ENCODE data around the gene HIPK2.
A peak's percentile ranks its signal among the peaks of the same experiment; 100 is the strongest.

DNA sequence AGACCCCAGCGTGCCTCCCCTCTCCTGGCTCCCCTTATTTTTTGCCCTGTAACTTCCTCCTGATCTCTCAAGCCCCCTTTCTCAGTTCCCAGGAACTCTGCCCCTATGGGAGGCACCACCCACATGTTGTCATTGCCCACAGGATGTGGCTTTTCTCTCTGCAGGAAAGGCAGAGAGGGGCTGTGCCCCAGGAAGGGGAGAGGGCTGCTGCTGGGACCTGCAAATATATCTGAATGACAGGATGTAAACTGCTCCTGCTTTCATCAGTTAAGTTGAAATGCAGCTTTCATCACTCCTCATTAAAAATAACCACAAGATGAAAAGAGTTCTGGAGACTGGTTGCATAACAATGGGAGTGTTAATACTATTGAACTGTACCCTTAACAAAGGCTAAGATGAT is 151.0 kb downstream of the HIPK2 start:
- TF ChIP-seq POLR2A (IDR thresholded peaks at IDR 0.05; ENCODE audit: extremely low read depth, insufficient read length) (no peak), CTCF (IDR thresholded peaks at IDR 0.05; ENCODE audit: low read depth, low read length) (no peak), MAX (IDR thresholded peaks at IDR 0.05; ENCODE audit: low read depth, low read length) (peak; percentile 80), MYC (IDR thresholded peaks at IDR 0.05; ENCODE audit: low read depth, low read length) (peak; percentile 82)

Data from NB4 (cell line).